Glutamatergic neuron (in vitro differentiated cells): ENCODE results near the gene USP40. TPM values are rescaled to one million over a fixed set of nuclear protein-coding genes. Genes with fewer than 3 reads are reported as not detected.

Source experiments
- DNase-seq: peaks from one replicate; pipeline ENCODE4 v3.0.0; 2022
- H3K27ac Mint-ChIP-seq: one replicate; pipeline ENCODE4 v1.8.0; 2020; ENCODE audit warnings: mild to moderate bottlenecking, mixed read lengths, inconsistent platforms; ENCODE audit not compliant: unreplicated experiment
- H3K27me3 Mint-ChIP-seq: one replicate; pipeline ENCODE4 v1.8.0; 2020; ENCODE audit warnings: mild to moderate bottlenecking, moderate library complexity, mixed read lengths, inconsistent platforms; ENCODE audit not compliant: unreplicated experiment
- H3K36me3 Mint-ChIP-seq: one replicate; pipeline ENCODE4 v1.8.0; 2020; ENCODE audit warnings: mild to moderate bottlenecking, mixed read lengths, inconsistent platforms; ENCODE audit not compliant: unreplicated experiment
- H3K4me1 Mint-ChIP-seq: one replicate; pipeline ENCODE4 v1.8.0; 2020; ENCODE audit warnings: mild to moderate bottlenecking, low read depth, mixed read lengths, inconsistent platforms; ENCODE audit not compliant: unreplicated experiment
- H3K4me3 Mint-ChIP-seq: one replicate; pipeline ENCODE4 v1.8.0; 2020; ENCODE audit warnings: mild to moderate bottlenecking, mixed read lengths, inconsistent platforms; ENCODE audit not compliant: unreplicated experiment
- H3K9me3 Mint-ChIP-seq: one replicate; pipeline ENCODE4 v1.8.0; 2020; ENCODE audit warnings: mild to moderate bottlenecking, moderate library complexity, mixed read lengths, inconsistent platforms; ENCODE audit not compliant: unreplicated experiment
- total RNA-seq: library from RNA; stranded (reverse); fragmentation: NEBNext Ultra II Directional; extraction: Animal tissue kit (Norgen Biotek cat#: 25700); gene quantifications from one replicate; pipeline ENCODE4 v1.2.1, GENCODE V29; 2021; ENCODE audit not compliant: unreplicated experiment
- TF ChIP-seq, protein P1 (sequence below): fragments of 200-600 bp; sonication (generic); IDR thresholded peaks from one replicate; pipeline ENCODE4 v1.5.0; 2021; ENCODE audit not compliant: partially characterized antibody, unreplicated experiment

Gene USP40
- total RNA-seq, 1 donor from 2014 or later = 21.8 TPM

DNA sequence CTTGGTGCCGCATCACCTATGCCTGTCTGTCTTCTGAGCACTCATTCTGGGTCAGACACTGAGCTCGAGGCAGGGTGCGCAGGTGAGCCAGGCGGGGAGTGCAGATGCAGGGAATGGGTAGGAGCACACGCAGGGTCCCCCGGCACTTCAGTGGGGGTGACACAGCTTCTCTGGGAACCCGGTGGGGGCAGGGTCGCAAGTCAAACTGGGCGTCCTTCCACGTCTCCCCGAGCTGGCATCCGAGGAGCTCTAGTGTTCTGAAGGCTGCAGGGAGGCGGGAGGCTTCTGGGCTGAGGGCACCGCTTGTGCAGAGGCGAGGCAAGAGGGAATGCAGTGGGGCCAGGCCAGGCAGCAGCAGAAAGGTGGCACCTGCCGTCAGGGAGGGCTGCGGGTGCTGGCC lies 126.3 kb downstream of the USP40 start:
- peaks cover 23% of the 10 kb centered on the region for H3K4me1 Mint-ChIP-seq
- no peak overlapping the region for H3K4me3 Mint-ChIP-seq
- H3K27ac Mint-ChIP-seq = no peak overlapping the region
- peaks cover 1% of the 10 kb centered on the region for H3K27me3 Mint-ChIP-seq
- TF ChIP-seq, protein P1, sequence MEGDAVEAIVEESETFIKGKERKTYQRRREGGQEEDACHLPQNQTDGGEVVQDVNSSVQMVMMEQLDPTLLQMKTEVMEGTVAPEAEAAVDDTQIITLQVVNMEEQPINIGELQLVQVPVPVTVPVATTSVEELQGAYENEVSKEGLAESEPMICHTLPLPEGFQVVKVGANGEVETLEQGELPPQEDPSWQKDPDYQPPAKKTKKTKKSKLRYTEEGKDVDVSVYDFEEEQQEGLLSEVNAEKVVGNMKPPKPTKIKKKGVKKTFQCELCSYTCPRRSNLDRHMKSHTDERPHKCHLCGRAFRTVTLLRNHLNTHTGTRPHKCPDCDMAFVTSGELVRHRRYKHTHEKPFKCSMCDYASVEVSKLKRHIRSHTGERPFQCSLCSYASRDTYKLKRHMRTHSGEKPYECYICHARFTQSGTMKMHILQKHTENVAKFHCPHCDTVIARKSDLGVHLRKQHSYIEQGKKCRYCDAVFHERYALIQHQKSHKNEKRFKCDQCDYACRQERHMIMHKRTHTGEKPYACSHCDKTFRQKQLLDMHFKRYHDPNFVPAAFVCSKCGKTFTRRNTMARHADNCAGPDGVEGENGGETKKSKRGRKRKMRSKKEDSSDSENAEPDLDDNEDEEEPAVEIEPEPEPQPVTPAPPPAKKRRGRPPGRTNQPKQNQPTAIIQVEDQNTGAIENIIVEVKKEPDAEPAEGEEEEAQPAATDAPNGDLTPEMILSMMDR = no peak
- peaks cover 5% of the 10 kb centered on the region for H3K9me3 Mint-ChIP-seq
- no peaks in the 10 kb centered on the region for H3K36me3 Mint-ChIP-seq
- DNase-seq = no peak

DNA sequence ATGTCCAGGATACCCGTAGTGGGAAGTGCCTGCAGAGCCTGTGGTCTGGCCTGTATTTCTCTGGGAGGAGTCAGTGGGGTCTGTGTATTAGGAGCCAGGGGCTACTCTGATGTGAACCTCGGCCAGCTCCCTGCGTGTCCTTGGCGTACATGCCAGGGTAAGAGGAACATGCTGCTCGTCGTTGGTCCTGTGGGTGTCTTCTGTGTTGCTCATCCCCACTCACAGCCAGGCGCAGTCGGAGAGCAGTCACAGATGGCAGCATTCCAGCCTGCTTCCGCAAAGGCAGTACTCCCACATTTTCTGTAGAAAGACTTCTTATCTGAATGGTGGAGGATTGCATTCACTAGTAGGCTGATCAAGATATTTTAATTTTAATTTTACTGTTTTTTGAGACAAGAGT lies 127.4 kb downstream of the USP40 start:
- Mint-ChIP-seq H3K27ac (no peak overlapping the region), H3K4me3 (no peak overlapping the region), H3K27me3 (peaks cover 1% of the 10 kb centered on the region), H3K36me3 (no peaks in the 10 kb centered on the region), H3K4me1 (peaks cover 18% of the 10 kb centered on the region), H3K9me3 (peaks cover 5% of the 10 kb centered on the region)
- TF ChIP-seq, protein P1 = no peak
- no peak for DNase-seq

DNA sequence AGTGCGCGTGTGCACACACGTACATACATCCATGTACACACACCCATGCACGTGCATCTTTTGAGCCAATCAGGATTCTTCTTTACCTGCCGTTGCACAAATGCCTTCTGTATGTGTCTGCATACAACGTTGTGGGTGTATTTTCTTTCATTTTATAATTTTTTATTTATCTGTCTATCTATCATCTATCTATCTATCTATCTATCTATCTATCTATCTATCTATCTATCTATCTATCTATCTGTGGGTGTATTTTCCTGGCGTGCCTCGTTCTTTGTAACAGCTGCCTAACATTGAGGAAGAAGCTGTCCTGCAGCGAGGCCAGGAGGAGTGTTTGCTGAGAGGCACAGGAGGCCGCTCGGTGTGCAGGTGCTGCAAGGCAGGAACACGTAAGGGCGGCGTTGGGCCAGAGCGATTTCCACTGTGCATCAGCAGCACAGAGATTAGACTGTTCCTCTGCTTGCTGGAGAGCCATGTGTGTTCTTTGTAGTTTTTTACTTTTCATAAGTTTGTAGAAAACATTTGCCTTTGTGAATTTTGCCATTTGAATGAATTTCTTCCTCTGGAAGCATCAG lies 127.9 kb downstream of the USP40 start:
- H3K36me3 Mint-ChIP-seq = no peaks in the 10 kb centered on the region
- H3K4me1 Mint-ChIP-seq = peaks cover 14% of the 10 kb centered on the region
- TF ChIP-seq, protein P1 = no peak
- DNase-seq = no peak
- H3K27me3 Mint-ChIP-seq = peaks cover 1% of the 10 kb centered on the region
- H3K27ac Mint-ChIP-seq = no peak overlapping the region
- peaks cover 3% of the 10 kb centered on the region for H3K9me3 Mint-ChIP-seq
- H3K4me3 Mint-ChIP-seq = no peak overlapping the region

DNA sequence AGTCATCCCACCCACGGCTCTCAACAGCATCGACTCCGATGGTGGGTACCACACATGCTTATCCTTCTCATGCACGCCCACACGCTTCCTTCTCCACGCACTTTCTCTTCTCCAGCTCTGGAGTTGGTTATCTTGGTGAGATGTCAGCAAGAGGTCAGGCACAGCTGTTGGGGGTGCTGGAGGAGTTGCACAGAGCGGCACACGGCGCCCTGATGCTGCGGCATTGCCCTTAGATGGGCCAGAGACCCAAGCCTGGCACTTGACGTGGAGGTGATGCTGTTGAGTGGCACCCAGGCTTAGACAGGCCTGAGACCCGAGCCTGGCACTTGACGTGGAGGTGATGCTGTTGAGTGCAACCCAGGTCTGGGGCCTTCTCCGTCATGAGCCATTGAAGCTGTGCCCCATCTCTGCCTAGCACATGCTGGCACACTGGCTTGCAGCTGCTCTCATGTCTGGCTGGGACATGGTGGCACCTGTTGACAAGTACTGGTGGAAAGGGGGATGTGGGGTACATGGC lies 129.1 kb downstream of the USP40 start:
- no peak for DNase-seq
- Mint-ChIP-seq H3K9me3 (peaks cover 3% of the 10 kb centered on the region), H3K27ac (no peak overlapping the region), H3K4me1 (peaks cover 8% of the 10 kb centered on the region), H3K27me3 (no peaks in the 10 kb centered on the region), H3K4me3 (no peak overlapping the region), H3K36me3 (no peaks in the 10 kb centered on the region)
- TF ChIP-seq, protein P1 = no peak

DNA sequence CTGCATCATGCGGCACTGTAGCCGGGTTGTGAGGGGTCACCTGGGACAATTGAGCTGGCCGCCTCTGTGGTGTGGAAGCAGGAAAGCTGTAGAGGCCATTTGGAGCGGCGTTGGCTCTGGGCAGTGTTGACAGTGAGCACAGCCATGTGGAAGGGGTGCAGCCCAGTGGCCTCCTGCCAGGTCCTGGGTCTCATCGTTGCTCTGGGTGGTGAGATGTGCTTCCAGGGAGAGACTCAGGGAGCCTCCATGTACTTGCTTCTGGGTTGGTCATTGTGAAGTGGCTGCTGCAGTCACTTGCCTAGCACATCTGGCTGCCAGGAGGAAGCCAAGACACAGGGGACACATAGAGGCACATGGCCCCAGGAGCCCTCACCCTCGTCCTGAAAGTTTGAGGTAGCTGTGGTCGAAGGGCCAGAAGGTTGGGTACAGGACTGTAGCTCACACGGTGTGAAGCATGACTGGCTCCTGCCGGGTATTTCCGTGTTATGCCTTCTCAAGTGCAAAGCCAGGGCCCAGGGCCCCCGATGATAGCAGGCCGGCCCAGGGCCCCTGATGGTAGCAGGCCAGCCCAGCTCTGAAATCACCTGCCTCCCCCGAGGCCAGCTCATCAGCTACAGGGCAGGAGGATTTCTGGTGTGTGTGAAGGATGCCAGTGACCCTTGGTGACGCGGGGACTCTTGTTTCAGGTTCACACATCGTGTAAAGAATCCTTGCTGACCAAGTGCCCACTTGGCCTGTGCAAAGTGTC lies 129.7 kb downstream of the USP40 start:
- DNase-seq = no peak
- H3K9me3 Mint-ChIP-seq = peaks cover 2% of the 10 kb centered on the region
- no peak overlapping the region for H3K27ac Mint-ChIP-seq
- H3K4me1 Mint-ChIP-seq = peaks cover 8% of the 10 kb centered on the region
- H3K36me3 Mint-ChIP-seq = no peaks in the 10 kb centered on the region
- TF ChIP-seq, protein P1 = no peak
- no peak overlapping the region for H3K4me3 Mint-ChIP-seq
- H3K27me3 Mint-ChIP-seq = no peaks in the 10 kb centered on the region
